GM18502 (cell line): ENCODE results near the gene INPP4A.
"Not testable (repeated sequence)": the region's sequence is repeated elsewhere in the genome, so short reads cannot be mapped to it uniquely, and the experiment has no call there.

Source experiments
- ATAC-seq: cut with Tn5 transposase; IDR thresholded peaks from one replicate; pipeline ENCODE4 v1.9.1; 2021; ENCODE audit warnings: mild to moderate bottlenecking; ENCODE audit not compliant: unreplicated experiment, poor library complexity

INPP4A gene

GRCh38 chr2:98444436-98445176 is at the start of gene INPP4A:
INPP4A (plus strand) TSS chr2:98444858; CDS start chr2:98520049, 75,191 bp downstream.
- peak; percentile 86 for ATAC-seq

DNA sequence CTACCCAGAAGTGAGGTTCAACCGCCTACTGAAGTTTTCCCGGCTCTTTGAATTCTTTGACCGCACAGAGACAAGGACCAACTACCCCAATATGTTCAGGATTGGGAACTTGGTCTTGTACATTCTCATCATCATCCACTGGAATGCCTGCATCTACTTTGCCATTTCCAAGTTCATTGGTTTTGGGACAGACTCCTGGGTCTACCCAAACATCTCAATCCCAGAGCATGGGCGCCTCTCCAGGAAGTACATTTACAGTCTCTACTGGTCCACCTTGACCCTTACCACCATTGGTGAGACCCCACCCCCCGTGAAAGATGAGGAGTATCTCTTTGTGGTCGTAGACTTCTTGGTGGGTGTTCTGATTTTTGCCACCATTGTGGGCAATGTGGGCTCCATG is 48.7 kb upstream of the INPP4A start:
- ATAC-seq = no peak

- ATAC-seq = no peak
Measured at GRCh38 chr2:98396745-98397355, 47.8 kb upstream of the INPP4A start.

GRCh38 chr2:98399140-98399539 is 45.5 kb upstream of the INPP4A start:
- no peak for ATAC-seq

- no peak for ATAC-seq
Measured at GRCh38 chr2:98403878-98404277, 40.8 kb upstream of the INPP4A start.

GRCh38 chr2:98404556-98405250 is 40.0 kb upstream of the INPP4A start:
- no peak for ATAC-seq

- ATAC-seq = no peak
Measured at GRCh38 chr2:98405301-98405700, 39.4 kb upstream of the INPP4A start.

GRCh38 chr2:98408155-98408554 is 36.5 kb upstream of the INPP4A start:
- no peak for ATAC-seq

DNA sequence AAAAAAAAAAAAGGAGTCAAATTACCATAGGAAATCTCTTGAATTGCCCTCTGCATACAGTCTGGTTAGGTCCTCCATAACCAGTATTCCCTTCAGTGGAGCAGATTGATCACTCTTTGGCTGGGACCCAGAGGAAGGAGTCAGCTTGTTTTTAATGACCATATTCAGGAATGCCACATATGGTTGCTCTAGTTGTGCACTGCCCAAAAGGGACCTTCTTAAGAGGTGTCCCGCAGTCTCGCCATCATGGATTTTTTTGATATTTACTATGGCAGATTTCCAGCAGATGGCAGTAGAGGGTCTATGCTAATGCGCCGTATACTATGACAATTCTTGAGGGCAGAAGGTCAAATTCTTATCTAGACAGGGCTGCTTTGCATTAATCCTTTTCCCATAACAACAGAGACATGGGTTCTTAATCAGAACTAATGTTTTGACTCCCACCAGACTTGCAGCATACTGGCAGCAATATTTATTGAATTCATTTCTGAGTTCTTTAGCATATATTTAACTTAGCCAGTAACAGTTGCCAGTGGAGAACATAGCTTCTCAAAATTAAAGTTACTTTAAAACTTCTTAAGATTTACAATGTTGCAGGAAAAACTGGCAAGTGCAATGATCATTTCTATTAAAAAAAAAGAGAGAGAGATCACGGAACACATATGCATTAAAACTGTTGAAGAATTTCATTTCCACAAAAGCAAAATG is 31.8 kb upstream of the INPP4A start:
- ATAC-seq = no peak

DNA sequence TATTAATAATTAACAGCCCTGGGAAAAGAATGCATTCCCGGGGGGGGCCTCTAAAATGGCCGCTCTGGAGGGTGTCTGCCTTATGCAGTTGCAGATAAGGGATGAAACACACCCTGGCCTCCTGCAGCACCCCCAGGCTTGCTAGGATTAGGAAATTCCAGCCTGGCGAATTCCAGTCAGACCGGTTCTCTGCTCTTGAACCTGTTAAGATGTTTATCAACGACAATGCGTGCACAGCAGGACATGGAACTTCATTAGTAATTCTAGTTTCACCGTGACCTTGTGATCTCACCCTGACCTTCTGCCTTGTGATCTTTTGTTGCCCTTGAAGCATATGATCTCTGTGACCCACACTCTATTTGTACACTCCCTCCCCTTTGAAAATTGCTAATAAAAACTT is 30.4 kb upstream of the INPP4A start:
- not testable (repeated sequence) for ATAC-seq

DNA sequence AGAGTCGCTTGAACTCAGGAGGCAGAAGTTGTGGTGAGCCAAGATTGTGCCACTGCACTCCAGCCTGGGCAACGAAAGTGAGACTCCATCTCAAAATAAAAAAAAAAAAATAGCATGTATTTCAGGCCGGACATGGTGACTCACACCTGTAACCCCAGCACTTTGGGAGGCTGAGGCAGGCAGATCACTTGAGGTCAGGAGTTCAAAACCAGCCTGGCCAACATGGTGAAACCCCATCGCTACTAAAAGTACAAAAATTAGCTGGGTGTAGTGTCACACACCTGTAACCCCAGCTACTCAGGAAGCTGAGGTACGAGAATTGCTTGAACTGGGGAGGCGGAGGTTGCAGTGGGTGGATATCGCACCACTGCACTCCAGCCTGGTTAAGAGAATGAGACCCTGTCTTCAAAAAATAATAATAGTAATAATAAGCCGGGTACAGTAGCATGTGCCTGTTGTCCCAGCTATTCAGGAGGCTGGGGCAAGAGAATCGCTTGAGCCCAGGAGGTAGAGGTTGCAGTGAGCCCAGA is 28.9 kb upstream of the INPP4A start:
- not testable (repeated sequence) for ATAC-seq

GRCh38 chr2:98416383-98417159 is 28.1 kb upstream of the INPP4A start:
- no peak for ATAC-seq

DNA sequence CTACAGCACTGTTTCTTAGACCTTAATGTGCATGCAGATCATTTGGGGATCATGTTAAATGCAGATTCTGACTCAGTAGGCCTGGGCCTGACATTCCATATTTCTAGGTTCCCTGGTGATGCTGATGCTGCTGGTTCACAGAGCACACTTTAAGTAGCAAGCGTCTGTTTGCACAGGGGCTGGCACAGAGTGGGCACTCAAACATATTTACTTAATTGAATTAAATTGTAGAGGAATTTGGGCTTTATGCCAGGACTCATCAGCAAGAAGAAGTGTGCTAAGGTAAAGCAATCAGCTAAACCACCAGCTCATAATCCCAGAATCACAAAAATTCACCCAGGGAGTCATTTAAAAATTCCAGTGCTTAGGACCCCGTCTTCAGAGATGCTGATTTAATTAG is 25.1 kb upstream of the INPP4A start:
- no peak for ATAC-seq

DNA sequence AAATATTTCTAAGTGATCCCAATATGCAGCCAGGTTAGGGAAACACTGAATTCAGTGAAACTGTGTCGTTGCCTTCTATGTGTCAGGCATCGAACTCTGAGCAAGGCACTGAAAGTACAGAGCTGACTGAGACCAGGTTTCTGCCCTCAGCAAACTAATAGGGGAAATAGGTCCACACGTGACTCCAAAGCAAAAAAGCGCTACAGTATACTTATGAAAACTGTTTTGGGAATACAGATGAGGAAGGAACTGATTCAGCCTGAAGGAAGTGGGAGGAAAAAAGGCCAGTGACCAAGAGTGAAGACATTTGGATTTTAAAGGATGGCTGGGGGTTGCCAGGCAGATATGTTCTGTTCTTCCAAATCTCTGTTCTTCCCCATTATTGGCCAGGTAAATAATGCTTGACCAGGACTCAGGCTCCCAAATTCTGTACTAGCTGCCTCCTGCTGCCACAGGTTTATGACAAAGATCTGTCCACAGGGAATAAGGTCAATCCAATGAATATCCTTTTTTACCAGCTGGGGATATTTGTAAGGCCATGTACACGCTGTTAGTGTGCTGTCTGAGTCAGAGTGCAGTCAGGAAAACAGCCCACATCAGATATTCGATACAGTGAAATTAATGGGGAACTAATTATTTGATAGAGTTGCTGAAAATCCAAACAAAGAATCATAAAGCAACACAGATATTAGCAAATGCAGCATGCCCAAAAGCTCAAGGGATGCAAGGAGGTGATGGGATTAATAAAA is 24.5 kb upstream of the INPP4A start:
- ATAC-seq = no peak

GRCh38 chr2:98422449-98422848 is 22.2 kb upstream of the INPP4A start:
- ATAC-seq = no peak

DNA sequence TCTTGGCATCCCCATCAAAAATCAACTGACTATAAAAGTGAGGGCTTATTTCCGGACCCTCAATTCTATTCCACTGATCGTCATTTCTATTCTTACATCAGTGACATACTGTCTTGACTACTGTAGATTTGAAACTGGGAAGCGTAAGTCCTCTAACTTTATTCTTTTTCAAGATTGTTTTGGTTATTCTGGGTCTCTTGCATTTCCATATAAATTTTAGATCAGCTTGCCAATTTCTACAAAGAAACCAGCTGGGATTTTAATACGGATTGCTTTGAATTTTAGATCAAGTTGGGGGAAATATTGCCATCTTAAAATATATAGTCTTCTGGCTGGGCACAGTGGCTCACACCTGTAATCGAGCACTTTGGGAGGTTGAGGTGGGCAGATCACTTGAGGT is 17.9 kb upstream of the INPP4A start:
- no peak for ATAC-seq

GRCh38 chr2:98432145-98432544 is 12.5 kb upstream of the INPP4A start:
- ATAC-seq = no peak

DNA sequence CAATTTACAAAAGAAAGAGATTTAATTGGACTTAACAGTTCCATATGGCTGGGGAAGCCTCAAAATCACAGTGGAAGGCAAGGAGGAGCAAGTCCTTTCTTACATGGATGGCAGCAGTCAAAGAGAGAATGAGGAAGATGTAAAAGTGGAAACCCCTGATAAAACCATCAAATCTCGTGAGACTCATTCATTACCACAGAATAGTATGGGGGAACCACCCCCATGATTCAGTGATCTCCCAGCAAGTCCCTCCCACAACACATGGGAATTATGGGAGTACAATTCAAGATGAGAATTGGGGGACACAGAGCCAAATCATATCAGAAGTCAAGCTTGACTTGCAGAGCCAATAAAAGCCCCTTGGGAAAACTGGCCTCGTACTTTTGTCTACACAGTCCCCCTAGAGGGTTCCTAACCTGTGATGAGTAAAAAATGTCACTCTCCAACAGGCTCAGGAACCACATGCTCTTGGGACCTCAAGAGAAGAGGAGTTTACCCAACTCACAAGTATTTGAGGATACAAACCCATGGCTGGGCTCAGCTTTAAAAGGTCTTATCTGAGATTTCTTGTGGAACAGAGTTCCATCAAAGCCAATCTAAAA is 11.2 kb upstream of the INPP4A start:
- no peak for ATAC-seq

GRCh38 chr2:98434492-98434891 is 10.2 kb upstream of the INPP4A start:
- no peak for ATAC-seq
